LNCaP clone FGC (cell line): ENCODE measurements around the gene KCNH4.

Experiments
- DNase-seq: peaks from one replicate; pipeline ENCODE4 v3.0.0-alpha.2; 2011; ENCODE audit warnings: low read depth
- H3K4me3 ChIP-seq: 2 replicates; pipeline ENCODE4 v1.5.1; 2011; ENCODE audit warnings: mild to moderate bottlenecking, low read depth, low read length, control low read depth
- CTCF ChIP-seq: IDR thresholded peaks from 2 replicates; pipeline ENCODE4 v1.5.1; 2012; ENCODE audit warnings: mild to moderate bottlenecking; ENCODE audit not compliant: control insufficient read depth, insufficient read depth; ENCODE audit errors: extremely low read depth

KCNH4 gene

GRCh38 chr17:42171831-42172230, 9.1 kb downstream of the KCNH4 start:
- no peak overlapping the region for H3K4me3 ChIP-seq
- DNase-seq: no peak
- TF ChIP-seq CTCF: no peak

GRCh38 chr17:42169351-42169750, 11.6 kb downstream of the KCNH4 start:
- DNase-seq: no peak
- no peak for TF ChIP-seq CTCF
- no peak overlapping the region for H3K4me3 ChIP-seq

GRCh38 chr17:42167807-42168206, 13.1 kb downstream of the KCNH4 start:
- no peak for DNase-seq
- H3K4me3 ChIP-seq: no peak overlapping the region
- no peak for TF ChIP-seq CTCF

GRCh38 chr17:42166196-42166763, 14.7 kb downstream of the KCNH4 start:
- no peak for TF ChIP-seq CTCF
- DNase-seq: no peak
- no peak overlapping the region for H3K4me3 ChIP-seq

GRCh38 chr17:42165751-42166150, 15.2 kb downstream of the KCNH4 start:
- DNase-seq: no peak
- no peak for TF ChIP-seq CTCF
- no peak overlapping the region for H3K4me3 ChIP-seq

GRCh38 chr17:42163696-42164407, 17.1 kb downstream of the KCNH4 start:
- no peak for DNase-seq
- no peak for TF ChIP-seq CTCF
- H3K4me3 ChIP-seq: no peak overlapping the region

GRCh38 chr17:42163113-42163512, 17.8 kb downstream of the KCNH4 start:
- DNase-seq: no peak
- 0 out of 2 replicates have a peak, but pooled peaks have one; percentile 19 for TF ChIP-seq CTCF
- H3K4me3 ChIP-seq: no peak overlapping the region
